Activated gamma-delta T cell (primary cell): ENCODE measurements around the gene F5.

Experiments used
- DNase-seq: peaks from one replicate; lab custom pipeline; 2025; lab: John Stamatoyannopoulos, UW
- total RNA-seq, 2 donors: gene quantifications; one replicate each; lab custom pipeline; 2026; lab: John Stamatoyannopoulos, UW

The F5 gene
- 0.26 to 1.0 reads per million in 2 donors for total RNA-seq

DNA sequence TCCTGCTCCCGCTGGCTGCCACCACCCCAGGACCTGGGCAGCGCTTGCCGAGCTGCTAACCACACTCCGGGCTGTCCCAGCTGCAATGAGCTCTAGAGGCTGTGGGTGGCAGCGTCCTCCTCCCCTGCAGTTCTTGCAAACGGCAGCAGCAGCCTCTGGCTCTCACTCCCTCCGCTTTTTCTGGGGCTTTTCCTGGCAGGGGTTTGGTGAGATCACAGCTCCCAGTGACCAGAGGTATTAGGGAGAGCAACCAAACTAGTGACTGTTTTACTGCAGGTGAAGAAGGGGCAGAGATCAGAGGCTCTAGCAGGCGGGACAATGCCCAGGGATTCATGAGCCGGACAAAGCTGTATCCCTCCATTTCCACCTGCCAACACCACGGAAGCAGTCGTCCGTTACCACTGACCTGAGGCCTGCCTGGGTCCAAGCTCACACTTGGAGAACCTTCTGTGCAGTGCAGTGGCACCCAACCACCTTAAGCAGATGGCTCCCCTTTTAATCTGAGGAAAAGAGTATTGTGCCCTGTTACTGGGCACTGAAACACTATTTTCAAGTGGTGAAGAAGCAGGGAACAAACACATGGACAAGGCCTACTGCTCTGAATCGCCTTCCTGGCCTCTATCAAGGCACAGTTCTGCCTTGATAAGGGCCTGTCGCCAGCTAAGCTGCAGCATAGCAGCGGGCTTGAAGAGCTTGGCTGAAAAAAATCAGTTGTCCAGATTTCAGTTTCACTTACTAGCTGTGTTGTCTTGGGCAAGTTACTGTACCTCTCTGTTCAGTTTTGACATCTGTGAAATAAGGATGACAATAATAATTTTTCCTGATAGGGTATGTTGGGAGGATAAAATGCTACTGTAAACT lies at the start of gene F5:
Gene F5 (minus strand): TSS at position 87 of the 861 bp plus-strand sequence. CDS start 95 bp downstream, outside the sequence.
- DNase-seq = peak; percentile 14

DNA sequence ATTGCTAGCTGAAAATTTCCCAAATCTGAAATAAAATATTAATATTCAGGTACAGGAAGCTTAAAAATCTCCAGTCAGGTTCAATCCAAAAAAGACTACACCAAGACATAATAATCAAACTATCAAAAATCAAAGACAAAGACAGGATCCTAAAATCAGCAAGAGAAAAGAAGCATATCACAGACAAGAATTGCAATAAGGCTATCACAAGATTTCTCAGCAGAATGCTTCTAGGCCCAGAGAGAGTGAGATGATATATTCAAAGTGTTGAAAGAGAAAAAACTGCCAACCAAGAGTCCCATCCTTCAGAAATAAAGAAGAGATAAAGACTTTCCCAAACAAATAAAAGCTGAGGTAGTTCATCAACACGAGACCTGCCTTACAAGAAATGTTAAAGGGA lies 48.6 kb upstream of the F5 start:
- DNase-seq = no peak

- DNase-seq = no peak
Observed at GRCh38 chr1:169634145-169634544, 47.9 kb upstream of the F5 start.

DNA sequence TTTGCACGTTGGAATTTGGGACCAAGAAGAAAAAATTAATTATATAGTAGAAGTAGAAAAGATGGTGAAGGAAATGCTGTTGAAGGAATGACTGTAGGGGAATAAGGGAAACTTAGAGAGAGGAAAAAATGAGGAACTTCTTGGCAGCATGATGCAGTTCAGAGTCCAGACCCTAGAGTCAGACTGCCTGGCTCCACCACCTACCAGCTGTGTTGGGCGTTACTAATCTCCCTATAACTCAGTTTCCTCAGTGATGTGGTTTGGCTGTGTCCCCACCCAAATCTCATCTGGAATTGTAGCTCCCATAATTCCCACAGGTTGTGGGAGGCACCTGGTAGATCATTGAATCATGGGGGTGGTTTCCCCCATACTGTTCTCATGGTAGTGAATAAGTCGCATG lies 45.0 kb upstream of the F5 start:
- no peak for DNase-seq

DNA sequence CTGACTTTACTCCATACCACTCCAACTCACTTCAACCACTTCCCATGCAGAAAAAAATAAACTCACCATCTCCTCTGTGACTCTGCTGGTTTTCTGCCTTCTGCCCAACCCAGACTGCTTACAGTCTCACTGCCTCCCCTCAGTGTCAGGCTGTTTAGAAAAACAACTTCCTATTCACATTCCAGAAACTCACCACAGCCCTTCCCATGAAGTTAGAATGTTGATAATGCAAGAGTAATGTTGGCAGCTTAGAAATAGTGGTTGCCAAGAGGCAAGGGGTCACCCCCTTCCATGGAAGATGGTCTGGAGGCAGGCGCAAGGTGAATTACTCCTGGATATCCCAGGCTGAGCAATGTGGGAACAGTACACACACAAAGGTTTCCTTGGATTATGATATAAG lies 43.7 kb upstream of the F5 start, which contains the start of gene SELP:
Gene SELP (minus strand): TSS at position 119 of the 400 bp plus-strand sequence. CDS start 50 bp downstream, at position 69.
- DNase-seq = no peak

- DNase-seq = no peak
Observed at GRCh38 chr1:169624912-169625311, 38.6 kb upstream of the F5 start.

GRCh38 chr1:169624122-169624521 lies 37.8 kb upstream of the F5 start:
- DNase-seq = no peak

GRCh38 chr1:169623132-169623926 lies 37.0 kb upstream of the F5 start:
- no peak for DNase-seq

- DNase-seq = no peak
Observed at GRCh38 chr1:169620565-169620964, 34.3 kb upstream of the F5 start.

DNA sequence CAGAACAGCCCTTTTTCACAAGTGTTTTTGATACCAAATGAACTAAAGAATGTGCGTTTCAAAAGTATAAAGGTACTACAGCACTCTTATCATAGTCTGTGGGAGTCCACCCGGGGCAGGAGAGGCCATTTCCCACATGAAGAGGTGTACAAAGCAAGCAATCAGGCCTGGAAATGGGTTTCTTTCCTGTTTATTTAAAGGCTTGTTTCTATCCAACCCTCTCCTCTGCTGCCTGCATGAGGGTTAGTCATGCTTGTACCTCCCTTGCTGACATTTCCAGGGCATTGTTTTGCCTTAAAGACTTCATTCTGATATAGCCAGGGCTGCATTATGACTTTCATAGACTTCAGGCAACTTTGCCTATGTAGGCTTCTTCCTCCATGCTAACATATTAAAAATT lies 32.1 kb upstream of the F5 start:
- DNase-seq = no peak

DNA sequence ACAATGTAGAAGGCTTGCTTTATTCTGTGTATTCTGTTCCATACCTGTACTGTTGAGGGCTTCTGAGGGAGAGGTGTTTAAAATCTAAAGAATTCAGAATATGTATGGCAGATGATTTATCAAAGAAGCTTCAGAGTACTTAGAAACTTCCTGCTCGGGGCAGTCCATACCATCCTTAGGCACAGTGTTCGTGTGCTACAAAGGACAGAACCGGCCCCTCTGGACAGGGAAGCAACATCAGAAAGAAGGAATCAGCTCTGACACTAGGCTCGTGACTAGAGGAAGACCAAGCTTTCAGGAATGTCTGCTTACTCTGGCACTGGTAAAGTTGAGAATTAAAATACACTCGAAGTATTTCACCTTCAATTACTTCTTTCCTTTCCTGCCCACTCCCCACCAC lies 29.5 kb upstream of the F5 start:
- DNase-seq = no peak

GRCh38 chr1:169610858-169611257 lies 24.6 kb upstream of the F5 start:
- DNase-seq = no peak

DNA sequence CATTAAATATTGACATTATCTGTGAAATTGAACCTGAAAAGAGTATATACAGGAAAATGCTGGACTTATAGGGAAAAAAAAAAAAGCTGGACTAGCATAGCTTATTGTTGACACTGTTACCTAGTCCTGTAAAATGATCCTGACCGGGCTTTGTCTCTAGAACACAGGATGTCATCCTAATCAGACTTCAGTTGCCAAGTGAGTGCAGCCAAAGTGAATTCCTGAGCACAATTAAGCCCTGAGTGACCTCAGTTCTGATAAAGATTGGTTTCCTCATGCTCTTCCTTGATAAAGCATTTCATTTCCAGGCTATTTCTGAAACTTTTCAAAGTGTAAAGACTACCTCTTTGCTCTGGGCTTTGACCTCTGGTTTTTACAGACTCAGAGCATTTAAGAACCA lies 23.8 kb upstream of the F5 start:
- no peak for DNase-seq

DNA sequence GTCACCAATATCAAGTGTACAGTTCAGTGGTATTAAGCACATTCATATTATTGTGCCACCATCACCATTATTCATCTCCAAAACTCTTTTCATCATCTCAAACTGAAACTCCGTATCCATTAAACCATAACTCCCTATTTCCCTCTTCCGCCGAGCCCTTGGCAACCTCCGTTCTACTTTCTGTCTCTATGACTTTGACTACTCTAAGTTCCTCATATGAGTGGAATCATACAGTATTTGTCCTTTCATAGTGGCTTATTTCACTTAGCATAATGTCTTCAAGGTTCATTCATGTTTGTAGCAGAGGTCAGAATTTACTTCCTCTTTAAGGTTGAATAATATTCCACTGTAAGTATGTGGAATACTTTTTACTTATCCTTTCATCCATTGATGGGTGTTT lies 21.9 kb upstream of the F5 start:
- DNase-seq = no peak

GRCh38 chr1:169604781-169605560 lies 18.7 kb upstream of the F5 start:
- no peak for DNase-seq

DNA sequence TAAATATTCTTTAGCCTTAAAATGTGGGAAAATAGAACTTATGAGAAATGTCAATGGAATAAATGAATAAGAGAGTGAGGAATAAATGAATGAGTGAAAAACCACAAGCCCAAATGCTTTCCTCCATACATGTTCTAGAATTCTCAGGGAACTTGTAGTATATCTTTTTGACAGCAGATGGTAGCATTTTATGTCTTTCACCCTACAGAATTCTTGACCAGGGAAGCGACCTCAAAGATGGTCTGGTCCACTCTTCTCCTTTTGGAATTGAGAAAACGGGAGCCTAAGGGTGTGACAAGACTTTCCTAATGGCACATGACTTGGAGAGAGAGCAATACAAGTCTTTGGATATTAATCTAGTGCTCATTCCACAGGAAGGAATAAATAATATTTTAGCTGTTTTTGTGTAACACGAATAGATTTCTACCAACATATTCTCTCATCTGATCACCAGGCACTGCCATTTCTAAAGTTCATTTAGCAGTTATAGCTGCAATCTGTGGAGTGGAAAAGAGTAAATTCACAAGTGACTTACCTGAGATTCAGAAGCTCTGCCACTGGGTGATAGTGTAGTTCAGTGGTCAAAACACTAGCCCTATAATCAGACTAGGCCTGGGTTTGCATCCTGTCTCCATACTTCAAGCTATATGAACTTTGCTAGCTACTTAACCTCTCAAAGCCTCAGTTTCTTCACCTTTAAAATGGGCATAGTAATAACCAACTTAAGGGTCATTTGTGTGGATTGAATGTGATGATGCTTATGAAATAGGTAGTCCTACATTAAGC lies 15.0 kb upstream of the F5 start:
- no peak for DNase-seq

GRCh38 chr1:169595764-169596711 lies 9.8 kb upstream of the F5 start:
- no peak for DNase-seq

DNA sequence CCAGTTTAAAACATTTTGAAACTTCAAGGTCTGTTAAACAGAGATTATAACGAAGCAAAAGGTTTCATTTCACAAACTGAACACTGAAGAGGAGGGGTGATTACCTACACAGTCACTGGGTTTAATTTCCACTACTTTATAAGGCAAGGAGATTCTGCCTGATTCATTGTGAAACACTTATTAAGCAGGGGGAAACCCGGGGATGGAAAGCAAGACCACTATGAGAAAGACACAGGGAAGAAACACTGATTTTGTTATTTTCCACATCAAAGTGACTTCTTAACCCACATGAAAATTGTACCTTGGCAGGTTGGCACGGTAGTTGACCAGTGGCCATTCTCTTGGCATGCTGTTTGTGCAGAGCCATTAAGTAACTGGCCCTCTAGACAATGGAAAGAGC lies 8.1 kb upstream of the F5 start:
- DNase-seq = no peak

- DNase-seq = no peak
Observed at GRCh38 chr1:169590932-169591331, 4.7 kb upstream of the F5 start.
